EL (cell line): Measurements from ENCODE around the gene PPFIA3.
"Not testable (repeated sequence)": the region's sequence is repeated elsewhere in the genome, so short reads cannot be mapped to it uniquely, and the experiment has no call there.

Experiments
- DNase-seq: peaks from one replicate; pipeline ENCODE4 v3.0.0-alpha.2; 2016

The PPFIA3 gene

GRCh38 chr19:49150106-49150943, 31.0 kb downstream of the PPFIA3 start:
- peak; percentile 84 for DNase-seq

GRCh38 chr19:49150944-49151243, 31.6 kb downstream of the PPFIA3 start:
- DNase-seq = no peak

DNA sequence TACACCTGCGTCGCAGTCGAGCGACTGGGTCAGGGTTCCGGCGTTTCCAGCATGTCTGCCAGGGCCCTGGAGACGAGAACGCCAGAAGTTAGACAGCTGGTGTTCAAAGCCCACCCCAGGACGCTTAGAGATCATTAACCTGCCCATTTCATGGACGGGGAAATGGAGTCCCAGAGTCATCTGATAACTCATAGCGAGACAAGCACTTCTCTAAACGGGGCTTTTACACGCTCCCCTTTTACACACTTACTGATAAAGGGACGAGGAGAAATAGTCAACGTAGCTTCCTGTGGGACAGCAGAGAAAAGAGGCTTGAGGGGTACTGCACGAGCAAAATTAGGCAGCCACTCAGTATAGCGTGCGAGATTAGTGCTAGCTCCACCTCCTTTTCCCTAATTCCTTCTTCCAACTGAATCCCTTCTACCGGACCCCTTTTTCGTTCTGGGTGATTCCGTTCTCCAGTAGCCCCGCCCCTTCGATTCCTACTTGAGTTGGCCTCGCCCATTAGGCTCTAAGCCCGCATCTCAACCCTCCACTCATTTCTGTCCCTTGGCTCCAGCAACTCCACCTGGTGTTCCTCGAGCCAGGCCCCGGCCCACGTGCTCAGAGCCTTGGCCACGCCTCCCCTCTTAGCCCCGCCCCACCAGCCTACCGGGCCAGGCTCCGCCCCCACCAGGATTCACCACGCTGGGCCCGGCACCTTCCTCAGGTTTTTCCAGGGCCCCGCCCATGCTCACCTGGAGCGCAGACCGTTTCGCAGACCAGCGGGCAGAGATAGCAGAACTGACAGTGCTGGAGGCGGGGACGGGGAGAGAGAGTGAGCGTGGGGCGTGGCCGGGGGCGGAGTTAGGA, 32.1 kb downstream of the PPFIA3 start:
- DNase-seq = peak; percentile 38

DNA sequence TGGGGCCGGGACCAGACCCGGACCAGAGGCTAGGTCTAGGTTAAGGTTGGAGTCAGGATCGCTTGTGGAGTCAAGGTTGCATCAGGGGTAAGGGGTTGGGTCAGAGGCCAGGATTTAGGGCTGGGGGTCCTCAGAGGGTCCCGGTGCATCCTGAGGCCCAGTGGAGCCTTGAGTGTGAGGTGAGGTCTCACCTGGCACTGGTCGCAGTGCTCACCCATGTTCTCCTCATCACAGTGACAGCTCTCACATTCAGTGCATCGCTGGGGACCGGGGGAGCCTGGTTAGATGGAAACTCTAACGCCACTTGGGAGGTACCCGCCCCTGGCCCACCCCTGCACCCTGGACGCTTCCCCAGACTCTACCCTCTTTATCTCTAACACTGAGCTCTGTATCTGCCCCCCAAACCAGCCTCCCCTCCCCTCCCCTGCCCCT, 32.8 kb downstream of the PPFIA3 start:
- DNase-seq = no peak

GRCh38 chr19:49153167-49153809, 33.9 kb downstream of the PPFIA3 start:
- DNase-seq = no peak

- DNase-seq = no peak
These were observed 34.9 kb downstream of the PPFIA3 start for GRCh38 chr19:49154279-49154678.

GRCh38 chr19:49155005-49155819, 35.9 kb downstream of the PPFIA3 start, which contains the start of gene HRC:
HRC (minus strand) TSS chr19:49155396; CDS start chr19:49155237, 159 bp downstream.
- no peak for DNase-seq

DNA sequence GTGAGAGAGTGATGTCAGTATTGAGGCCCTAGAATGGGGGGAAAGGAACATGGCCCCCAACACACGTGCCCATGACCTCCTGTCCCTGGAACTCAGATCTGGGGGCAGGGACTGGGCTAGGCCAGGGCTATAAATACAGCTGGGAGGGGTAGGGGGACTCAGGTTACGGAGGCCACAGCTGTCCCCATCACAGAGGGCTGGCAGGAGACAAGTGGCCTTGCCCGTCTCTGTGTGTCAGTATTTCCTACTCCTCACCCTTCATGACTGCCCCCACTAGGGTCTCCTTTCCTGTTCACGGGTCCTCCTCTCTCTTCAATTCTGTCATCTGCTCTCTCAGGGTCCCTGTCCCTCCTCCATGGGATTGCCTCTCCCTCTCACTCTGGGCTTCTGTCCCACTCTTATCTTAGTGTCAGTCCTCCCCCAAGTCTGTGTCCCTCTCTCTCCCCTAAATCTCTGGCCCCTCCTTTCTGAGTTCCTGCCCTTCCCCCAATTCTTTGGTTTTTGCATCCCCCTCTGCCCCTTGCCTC, 36.5 kb downstream of the PPFIA3 start:
- DNase-seq = no peak

GRCh38 chr19:49157445-49158224, 38.3 kb downstream of the PPFIA3 start, which contains the start of gene TRPM4:
TRPM4 (plus strand) TSS chr19:49157792; CDS start chr19:49157867, 75 bp downstream.
- DNase-seq = peak; percentile 83

DNA sequence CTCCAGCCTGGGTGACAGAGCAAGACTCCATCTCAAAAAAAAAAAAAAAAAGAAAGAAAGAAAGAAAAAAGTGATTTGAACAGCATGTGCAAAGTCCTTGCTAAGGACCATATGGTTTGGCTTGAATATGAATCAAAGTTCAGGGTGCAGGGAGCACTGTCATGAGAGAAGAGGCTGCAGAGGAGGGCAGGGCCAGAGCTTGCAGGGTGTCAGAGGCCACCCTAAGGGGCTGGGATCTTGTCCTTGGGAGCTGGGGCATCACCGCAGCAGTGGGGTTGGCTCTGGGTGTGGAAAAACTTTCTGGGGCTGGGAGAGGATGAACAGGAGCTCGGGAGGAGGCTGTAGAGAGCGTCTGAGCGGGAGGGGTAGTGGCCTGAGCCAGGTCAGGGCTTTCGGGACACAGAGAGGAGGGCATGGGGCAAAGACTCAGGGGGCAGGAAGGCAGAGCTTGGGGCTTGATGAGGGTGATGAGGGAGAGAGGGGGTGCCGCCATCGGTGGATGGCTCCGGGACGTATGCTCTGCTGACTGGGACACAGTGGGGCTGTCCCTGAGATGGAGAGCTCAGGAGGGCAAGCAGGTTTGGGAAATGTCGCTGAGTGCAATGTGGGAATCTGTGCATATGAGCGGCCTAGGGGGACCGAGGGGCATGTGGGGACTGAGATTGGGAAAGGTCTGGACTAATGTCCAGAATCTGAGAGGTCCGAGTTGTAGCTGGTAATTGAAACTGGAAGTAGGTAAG, 41.3 kb downstream of the PPFIA3 start:
- no peak for DNase-seq

DNA sequence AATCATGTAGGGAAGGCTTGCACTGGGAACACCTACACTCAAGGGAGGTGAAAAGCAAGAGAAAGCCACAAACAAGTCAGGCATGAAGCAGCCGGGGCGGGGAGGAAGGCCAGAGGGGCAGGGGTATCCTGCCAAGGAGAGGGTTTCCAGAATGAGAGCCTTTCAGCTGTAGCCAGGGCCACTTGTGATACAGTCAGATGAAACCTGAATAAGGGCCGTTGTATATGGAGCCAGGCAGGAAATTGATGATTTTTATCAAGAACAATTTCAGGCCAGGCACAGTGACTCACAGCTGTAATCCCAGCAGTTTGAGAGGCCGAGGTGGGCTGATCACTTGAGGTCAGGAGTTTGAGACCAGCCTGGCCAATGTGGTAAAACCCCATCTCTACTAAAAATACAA, 42.6 kb downstream of the PPFIA3 start:
- no peak for DNase-seq

GRCh38 chr19:49165111-49165750, 45.9 kb downstream of the PPFIA3 start:
- no peak for DNase-seq

GRCh38 chr19:49165865-49166301, 46.5 kb downstream of the PPFIA3 start:
- DNase-seq = no peak

- no peak for DNase-seq
These were observed 48.6 kb downstream of the PPFIA3 start for GRCh38 chr19:49167857-49168409.

DNA sequence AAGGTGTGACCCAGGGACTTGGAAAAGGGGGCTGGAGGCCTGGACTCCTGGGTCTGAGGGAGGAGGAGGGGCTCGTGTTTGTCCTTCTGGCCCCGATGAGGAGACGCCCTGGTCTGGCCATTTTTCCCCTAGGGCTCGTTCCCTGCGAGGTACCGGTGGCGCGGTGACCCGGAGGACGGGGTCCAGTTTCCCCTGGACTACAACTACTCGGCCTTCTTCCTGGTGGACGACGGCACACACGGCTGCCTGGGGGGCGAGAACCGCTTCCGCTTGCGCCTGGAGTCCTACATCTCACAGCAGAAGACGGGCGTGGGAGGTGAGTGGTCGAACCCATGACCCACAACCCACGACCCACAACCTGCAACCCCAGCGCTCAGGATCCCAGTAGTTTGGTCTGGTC, 49.1 kb downstream of the PPFIA3 start:
- DNase-seq = no peak

- DNase-seq = no peak
These were observed 53.9 kb downstream of the PPFIA3 start for GRCh38 chr19:49173198-49173597.

GRCh38 chr19:49180659-49181058, 61.3 kb downstream of the PPFIA3 start:
- no peak for DNase-seq

GRCh38 chr19:49182010-49182847, 62.9 kb downstream of the PPFIA3 start:
- DNase-seq = not testable (repeated sequence)
